TTC549 (cell line): Measurements from ENCODE around the gene ETNK2.

Experiments
- FAIRE-seq: peaks from 2 replicates; lab custom pipeline; 2012; peaks lifted over from hg19 to GRCh38; lab: Jason Lieb, UNC

Gene ETNK2, protein sequence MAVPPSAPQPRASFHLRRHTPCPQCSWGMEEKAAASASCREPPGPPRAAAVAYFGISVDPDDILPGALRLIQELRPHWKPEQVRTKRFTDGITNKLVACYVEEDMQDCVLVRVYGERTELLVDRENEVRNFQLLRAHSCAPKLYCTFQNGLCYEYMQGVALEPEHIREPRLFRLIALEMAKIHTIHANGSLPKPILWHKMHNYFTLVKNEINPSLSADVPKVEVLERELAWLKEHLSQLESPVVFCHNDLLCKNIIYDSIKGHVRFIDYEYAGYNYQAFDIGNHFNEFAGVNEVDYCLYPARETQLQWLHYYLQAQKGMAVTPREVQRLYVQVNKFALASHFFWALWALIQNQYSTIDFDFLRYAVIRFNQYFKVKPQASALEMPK

DNA sequence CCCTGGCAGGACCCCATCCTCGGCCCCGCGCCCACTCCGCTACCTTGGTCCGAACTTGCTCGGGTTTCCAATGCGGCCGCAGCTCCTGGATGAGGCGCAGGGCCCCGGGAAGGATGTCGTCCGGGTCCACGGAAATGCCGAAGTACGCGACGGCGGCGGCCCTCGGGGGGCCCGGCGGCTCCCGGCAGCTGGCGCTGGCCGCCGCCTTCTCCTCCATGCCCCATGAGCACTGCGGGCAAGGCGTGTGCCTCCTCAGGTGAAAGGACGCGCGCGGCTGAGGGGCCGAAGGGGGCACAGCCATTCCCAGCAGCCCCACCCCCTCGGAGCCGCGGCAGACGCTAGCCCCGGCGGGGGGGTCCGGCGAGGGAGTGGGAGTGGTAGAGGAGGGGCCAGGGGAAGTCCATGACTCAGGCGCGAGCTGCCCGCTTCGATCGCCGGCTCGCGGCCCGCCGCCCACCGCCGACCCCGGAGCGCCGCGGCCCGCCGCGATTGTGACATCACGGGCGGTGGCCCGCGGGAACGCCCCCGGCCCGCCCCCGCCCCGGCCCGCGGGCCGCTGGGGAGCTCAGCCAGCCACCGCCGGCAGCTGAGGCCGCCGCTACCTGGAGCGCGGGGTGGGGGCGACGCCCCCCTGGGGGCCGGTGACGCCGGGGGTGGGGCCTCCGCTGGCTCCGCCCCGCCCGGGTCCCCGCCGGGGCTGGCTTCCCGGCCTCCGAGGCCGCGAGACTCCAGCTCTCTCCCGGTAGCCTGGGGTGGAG lies at the start of gene ETNK2:
TSS of gene ETNK2 (minus strand) at position 493 of the 758 bp plus-strand sequence. CDS start at position 301, 192 bp downstream.
- no peak for FAIRE-seq

DNA sequence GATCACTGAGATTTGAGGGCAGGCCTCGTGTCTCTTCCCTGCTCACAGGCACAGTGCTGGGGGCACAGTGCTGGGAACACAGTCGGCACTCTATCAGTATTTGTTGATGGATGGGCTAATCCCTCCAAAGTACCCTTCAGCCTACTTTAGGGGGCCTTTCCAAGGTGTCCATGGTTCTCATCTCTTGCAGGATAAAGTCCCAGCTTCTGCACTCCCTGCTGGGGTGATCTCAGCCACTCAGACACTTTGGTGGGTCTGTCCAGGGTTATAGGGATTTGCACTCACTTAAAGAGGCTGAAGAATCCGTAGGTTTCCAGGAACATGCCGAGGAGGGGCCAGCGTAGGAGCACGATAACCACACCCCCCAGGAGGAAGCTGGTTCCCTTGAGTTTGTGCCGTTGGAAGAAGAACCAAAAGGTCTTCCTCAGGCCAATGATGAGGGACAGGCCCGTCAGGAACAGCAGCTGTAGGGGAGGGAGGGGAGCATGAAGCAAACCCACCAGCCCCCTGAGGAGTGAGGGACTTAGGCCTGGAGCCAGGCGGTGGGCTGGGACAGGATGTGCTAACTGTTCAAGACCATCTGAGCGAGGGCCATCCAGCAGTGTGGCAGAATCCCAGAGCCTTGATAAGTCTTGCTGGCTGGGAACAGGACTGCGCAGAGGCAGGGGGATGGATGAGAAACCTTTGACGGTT lies 49.6 kb upstream of the ETNK2 start:
- FAIRE-seq = no peak

DNA sequence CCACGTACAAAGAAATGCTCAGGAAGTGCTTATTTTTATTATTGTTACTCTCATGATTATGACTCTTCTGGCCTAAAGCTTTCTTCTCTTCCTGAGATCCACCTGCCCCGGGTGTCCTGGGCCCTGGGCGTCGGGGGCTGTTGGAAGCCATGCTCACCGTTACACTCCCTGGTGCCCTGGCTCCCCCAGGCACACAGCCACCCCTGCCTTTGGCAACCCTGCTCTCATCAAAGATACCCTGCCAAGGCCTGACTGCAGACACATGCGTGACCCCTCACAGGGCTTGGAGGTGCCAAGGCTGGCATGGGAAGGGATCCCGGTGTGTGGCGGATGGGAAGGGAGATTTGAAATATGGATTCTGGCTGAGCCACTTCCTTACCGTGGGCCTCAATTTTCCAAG lies 47.7 kb upstream of the ETNK2 start:
- no peak for FAIRE-seq

DNA sequence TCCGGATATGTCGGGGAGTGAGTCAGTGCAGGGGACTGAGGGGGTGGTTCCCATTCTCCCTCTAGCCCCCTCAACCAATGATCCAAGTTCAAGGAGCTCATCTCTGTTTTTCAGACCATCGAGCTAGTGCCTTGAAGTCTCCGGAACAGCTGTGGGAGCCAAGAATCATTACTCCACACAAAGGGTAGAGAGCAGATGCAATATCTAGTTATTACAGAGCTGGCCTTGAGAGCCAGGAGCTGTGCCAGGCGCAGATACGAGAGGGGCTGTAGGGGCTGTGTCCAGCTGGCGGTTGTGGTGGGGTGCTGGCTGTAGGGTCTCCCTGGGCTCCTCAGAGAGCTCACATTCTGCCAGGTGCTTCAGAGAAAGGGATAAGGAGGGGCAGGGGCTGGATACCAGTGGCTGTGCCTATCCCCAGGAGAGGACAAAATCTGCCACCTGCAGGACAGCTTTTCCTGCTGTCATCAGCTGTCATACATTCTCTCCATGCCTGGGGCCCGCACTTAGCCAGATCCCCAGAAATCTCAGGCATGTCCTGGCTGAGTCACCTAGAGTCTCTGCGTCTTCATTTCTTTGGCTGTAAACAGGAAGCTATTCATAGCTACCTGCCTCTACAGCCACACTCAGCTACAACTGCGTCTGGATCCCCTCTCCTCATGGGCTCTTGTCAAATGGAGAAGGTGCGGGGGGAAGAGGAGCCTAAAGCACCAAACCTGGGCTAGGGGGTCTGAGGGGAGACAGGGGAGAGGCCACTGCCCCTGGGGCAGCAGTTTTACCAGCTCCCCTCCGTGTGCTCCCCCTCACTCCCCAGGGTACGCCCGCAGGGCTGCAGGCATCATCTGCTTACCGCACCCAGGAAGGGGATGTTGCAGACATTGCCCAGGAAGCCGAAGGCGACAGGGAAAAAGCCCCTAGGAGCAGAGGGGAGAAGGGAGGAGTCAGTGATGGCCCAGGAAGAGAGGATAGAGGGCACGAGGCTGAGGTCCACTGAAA lies 46.8 kb upstream of the ETNK2 start:
- no peak for FAIRE-seq

DNA sequence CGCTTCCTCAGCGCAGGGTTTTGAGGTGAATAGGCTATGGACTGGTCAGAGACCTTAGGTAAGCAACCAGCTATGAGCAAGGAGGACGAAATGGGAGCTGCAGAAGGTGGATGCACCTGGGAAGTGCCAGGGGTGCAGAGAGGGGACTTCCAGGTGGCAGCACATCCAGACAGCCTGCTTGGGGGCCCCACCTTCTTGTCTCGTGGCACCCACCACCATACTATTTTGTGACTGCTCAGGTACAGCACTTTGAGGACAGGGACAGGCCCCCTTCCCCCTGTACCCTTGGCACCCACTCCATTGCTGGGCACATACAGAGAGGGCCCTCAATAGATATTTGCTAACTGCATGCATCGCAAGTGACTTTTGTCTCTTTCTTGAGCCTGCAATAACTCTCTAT lies 45.2 kb upstream of the ETNK2 start:
- FAIRE-seq = no peak

DNA sequence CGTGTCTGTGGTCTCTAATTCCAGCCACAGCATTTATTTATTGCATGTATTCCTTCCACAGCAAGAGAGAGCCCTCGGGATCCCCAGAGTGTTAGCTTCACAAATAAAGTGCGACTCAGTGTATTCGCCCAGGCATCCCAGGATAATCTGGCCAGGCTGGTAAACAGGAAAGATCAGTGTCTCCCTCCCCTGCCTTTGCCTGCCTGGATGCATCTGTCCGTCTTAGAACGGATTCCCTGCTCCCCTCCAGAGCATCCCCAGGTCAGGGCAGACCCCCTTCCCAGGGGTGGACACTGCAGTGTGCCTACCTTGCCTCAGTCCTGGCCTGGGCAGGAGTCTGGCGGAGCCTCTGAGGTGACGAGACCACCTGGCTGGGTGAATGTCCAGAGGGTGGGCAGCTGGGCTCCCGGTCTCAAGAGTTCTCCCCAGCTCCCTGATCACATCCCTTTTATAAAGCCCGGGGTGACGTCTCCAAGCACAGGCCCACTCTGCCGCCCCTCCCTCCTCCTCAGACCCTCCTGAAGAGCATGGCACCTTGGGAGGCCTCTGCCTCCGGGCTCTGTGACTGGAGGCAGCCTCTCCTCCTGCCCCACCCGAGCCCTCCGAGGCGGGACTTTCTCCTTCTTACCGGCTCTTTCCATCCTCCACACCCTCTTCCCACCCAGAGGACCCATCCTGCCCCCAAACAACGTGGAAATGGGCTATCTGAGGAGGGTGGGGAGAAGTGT lies 44.4 kb upstream of the ETNK2 start, which contains the start of gene KISS1:
TSS of gene KISS1 (minus strand) at position 424 of the 728 bp plus-strand sequence. CDS start 3,615 bp downstream, outside the sequence.
- no peak for FAIRE-seq

DNA sequence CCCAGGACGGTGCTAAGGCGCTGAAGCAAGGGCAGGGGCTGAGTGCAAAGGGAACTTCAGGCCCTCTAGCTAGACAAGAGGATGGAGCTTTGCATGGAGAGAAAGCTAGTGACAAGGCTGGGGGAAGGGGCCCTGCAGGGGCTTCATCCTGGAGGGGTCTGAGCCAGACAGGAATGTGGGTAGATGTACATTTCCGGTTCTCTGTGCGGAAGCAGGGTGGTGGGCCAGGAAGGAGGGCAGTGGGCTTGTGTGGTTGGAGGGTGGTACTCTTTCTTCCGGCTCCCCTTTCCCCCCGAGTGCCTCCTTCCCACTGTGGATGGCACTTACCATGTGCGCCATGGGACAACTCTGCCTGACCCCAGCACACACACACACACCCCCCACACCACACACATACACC lies 42.9 kb upstream of the ETNK2 start:
- FAIRE-seq = no peak

DNA sequence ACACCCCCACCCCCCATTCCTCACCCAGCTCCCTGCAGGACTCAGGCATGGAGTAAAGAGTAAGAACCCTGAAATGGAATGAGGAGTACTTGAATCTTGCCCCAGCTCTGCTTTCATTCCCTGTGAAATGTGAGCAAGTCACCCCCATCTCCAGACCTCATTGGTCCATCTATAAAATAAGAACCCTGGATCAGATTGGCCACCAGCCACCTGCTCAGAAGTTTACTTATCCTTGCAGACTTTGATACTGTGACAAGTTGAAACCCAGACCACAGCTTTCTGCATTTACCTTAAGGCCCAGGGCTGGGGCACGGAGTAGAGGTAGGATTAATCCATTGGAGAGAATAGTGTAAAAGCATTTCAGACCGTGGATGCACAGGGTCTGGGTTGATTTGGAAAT lies 42.2 kb upstream of the ETNK2 start:
- no peak for FAIRE-seq

DNA sequence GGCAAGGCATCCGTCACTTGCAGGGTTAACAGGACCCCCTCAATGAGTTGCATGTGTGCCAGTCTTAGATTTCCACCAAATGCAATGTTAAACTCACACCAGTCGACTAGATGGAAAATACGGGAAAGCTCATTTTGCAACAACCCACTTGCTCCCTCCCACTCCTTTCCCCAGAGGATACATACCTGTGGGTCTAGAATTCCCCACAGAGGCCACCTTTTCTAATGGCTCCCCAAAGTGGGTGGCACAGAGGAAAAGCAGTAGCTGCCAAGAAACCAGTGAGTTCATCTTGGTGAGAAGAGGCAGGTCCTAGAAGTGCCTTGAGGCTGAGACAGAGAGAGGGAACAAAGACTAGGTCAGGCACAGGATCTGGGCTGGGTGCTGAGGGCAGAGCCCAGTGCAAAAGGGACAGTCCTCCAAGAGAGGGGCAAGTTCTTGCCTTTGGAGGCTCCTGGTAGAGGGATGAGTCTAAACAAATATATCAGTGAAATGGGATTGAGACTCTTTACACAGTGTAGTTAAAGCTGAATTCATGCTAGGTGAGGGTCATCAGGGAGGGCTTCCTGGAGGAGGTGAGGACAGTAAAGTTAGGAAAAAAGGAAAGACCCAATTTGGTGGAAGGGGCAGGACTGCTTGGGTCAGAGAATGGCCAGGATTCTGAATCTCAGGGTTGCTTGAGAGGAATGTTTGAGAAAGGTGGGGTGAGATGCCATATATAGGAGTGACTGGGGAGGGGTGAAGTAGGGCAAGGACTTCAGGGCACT lies 40.9 kb upstream of the ETNK2 start:
- FAIRE-seq = no peak

DNA sequence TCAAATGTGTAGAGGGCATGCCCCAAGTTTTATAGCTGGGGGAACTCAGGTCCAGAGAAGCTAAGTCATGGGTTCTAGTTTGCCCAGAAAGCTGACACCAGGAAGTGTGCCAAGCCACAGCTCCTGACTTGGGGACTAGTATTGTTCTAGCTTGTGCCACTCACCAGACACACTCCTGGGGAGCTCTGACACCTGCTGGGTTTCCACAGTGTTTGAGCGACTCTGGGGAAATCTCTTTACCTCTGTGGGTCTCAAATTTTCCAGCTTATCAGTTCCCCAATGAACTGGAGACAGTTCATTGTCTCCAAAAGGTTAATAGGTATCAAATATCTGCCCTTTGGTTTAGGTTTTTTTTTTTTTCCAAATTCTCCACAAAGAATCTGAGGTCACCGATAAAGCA lies 40.2 kb upstream of the ETNK2 start:
- no peak for FAIRE-seq

DNA sequence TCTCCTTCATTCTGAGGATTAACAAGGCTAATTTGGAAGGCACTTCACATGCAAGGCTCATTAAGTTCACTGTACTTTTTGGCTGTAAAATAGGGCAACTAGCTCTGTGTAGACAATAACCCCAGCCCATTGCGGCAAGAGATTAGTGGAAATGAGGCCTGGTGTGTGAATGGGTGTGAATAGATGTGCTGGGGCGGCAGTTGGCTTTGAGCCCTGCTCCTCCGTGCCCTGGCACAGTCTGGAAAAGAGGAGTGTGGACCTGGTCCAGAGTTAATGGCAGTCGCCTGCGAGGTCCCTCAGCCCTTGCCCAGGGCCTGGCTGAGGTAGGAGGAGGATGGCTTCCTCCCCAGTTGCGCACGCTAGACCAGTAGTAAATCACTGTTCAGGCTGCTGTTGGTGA lies 39.6 kb upstream of the ETNK2 start:
- no peak for FAIRE-seq

DNA sequence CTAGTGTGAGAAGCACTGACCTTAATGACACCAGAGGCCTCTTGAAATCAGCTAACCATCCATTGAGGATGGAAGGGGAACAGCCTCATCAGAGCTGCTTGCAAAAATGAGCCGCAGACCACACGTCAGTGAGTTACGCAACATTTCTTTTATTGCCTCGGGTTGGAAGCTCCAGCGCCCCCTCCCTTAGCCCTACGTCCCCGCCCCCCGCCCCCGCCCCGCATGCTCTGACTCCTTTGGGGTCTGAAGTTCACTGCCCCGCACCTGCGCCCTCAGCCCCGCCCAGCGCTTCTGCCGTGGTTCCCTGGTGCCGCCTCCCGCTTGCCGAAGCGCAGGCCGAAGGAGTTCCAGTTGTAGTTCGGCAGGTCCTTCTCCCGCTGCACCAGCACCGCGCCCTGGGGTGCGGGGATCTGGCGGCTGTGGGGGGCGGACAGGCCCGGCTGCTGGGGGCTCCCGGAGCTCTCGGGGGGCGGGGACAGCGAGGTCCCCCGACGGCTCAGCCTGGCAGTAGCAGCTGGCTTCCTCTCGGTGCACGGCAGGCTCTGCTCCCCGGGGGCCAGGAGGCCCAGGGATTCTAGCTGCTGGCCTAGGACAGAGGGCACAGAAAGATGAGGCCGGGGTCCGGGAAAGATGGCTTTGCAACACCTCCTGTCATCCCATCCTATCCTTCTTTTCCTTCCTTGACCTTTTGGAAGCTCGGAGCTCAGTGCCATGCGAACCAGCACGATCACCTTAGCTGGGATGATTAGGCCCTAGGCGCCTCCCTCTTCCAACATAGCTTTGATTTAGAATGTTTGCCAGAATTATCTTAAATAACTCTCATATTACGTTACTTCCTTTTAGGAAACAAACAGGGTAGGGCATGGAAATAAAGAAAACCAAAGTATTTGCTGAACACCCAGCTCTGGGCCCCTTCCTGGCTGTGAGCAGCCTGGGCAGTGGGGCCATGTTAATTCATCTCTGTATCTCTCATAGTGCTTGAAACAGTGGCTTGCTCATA lies 38.7 kb upstream of the ETNK2 start:
- no peak for FAIRE-seq

DNA sequence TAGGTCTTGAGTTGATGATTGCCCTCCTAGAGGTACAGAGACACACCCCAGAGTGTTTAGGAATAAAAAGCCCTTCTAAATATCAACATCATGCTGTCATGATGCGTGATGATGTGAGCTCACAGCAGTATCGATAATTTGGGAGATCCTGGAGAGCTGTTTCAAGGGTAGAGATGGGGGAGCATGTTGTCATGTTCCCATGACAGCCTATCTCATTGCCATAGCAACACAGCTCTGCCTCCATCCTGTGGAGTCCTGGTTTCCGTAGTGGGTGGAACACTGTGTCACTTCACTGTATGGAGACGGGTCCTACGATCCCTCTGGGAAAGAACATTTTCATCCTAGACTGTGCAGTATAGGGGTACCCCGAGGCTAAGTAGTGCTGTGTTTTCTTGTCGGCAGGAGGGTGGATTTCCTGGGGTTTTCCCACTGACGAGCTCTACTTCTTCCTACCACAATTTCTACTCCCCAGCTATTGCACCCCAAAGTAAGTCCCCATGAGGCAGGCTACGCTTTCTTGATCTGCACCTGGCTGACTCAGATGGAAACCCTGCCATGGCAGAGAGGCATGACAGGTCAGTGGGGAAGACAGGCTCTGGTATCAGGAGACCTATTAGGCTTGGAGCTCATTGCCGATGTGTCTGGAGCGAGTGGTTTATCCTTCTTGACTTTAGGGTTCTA lies 37.3 kb upstream of the ETNK2 start:
- FAIRE-seq = no peak

DNA sequence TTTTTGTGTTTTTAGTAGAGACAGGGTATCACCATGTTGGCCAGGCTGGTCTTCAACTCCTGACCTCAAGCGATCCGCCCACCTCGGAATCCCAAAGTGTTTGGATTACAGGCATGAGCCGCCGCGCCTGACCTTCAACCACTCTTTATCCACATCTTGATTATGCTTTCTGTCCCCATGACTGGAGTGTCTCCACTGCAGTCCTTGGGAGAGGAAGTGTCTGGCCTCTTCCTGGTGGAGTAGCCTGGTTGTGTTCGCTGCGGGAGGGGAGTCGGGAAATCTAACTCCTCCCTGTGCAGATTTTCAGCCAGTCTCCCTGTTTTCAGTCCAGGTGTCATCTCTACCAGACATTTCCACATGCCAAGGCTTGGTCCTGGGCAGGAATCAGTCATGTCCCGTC lies 34.8 kb upstream of the ETNK2 start:
- no peak for FAIRE-seq

DNA sequence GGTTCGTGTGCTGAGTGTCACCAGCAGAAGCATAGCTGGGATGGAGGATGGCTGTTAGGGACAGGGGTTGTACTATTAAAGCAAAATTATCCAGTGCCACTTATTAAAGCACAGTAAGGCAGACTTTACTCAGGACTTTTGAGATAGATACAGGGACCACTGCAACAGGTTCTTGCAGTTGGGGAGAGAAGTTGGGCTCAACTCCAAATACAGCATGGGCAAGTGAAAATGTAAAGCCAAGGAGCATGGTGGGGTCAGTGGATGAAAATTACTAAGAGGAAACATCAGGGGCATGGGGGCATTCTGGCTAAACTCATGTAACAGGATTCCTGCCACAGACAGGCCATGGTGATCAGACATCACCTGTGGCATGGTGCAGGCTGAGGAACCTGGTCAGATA lies 29.3 kb upstream of the ETNK2 start:
- no peak for FAIRE-seq

DNA sequence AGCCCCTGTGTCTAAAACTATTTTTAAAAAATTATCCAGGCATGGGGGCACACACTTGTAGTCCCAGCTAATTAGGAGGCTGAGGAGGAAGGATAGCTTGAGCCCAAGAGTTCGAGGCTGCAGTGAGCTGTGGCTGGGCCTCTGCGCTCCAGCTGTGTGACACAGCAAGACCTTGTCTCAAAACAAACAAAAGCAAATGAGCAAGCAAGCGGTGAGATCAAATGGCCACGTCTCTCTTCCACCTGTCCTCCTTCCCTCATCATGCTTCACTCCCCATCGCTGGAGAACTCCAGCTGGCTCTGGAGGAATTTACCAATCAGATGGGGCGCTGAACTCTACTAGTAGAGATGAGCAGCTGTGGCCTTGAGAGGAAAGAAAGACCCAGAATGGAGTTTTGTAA lies 28.3 kb upstream of the ETNK2 start:
- no peak for FAIRE-seq

DNA sequence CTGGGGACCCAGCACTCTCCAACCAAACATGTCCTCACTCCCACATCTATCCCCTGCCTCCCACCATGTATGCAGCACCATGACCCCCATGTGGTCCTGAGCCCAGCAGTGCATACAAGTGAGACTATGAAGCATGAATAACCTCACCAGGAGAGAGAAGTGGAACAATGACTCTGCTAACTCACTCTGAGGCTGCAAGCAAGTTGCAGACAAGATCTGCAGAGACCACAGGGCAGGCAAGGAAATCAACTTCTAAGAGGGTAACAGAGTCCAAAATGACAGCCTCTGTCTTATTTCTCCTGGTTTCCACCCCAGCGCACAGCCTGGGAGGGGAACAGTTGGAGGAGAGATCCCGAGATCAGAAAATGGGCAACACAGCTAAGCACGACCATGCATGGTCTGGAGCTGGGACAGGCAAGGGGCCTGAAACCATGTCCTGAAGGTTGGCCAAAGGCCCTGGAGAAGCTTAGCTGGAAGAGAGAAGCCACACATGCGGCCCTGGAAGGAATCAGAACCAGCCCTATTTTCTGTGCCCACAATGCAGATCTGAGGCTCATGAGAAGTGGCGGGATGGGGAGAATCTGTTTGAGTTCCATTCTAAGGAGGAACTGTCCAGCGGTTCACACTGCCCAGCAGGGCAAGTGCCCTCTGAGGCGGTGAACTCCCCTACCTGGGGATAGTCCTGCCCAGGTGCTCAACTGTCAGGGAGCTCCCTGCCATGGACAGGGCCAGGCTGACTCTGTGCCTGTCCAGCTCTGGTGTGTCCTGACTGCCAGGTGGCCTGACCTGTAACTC lies 26.8 kb upstream of the ETNK2 start:
- FAIRE-seq = no peak

DNA sequence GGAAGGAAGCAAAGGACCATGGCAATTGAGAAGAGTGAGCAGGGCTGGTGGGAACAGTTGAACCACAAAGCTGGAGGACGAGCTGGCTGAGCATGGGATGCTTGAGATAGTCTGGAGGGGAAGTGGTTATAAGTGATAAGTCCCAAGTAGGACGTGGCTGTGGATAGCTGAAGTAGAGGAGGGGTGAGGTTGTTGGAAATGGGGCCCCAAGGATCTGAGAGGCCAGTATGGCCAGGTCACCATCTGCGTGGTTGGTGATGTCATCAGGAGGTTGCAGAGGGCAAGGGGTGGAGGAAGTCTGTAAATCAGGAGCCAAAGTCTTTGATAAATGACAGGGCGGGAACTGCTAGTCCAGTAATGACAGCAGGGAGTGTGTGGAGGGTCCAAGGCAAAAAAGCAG lies 25.3 kb upstream of the ETNK2 start:
- no peak for FAIRE-seq
